Neural cell (in vitro differentiated cells): Measurements from ENCODE around the gene BDKRB1. TPM values are rescaled to one million over a fixed set of nuclear protein-coding genes. Genes with fewer than 3 reads are reported as not detected.

Source experiments
- H2AFZ ChIP-seq: fragments of 200-600, 300-800 bp; sonication (generic), shearing (Covaris generic); 2 replicates; pipeline ENCODE4 v1.6.0; 2014; ENCODE audit warnings: low read depth, mild to moderate bottlenecking, antibody characterized with exemption, low read length, moderate library complexity
- H3F3A ChIP-seq: fragments of 200-600 bp; shearing (Covaris generic); 2 replicates; pipeline ENCODE4 v1.6.1; 2016; ENCODE audit warnings: mild to moderate bottlenecking, moderate library complexity, mixed read lengths, antibody characterized with exemption, low read length; ENCODE audit not compliant: insufficient read depth, poor library complexity, severe bottlenecking
- H3K27ac ChIP-seq: fragments of 200-600, 300-800 bp; sonication (generic), shearing (Covaris generic); 2 replicates; pipeline ENCODE4 v1.5.1; 2014; ENCODE audit warnings: mild to moderate bottlenecking, low read length, moderate library complexity
- H3K27me3 ChIP-seq: fragments of 300-800, 200-600 bp; sonication (generic), shearing (Covaris generic); 2 replicates; pipeline ENCODE4 v1.6.0; 2014; ENCODE audit warnings: mild to moderate bottlenecking, low read depth, low read length, moderate library complexity; ENCODE audit not compliant: insufficient read depth
- H3K36me3 ChIP-seq: fragments of 300-800, 200-600 bp; sonication (generic), shearing (Covaris generic); 2 replicates; pipeline ENCODE4 v1.5.1; 2014; ENCODE audit warnings: mild to moderate bottlenecking, antibody characterized with exemption, low read length, moderate library complexity; ENCODE audit not compliant: insufficient read depth
- H3K4me2 ChIP-seq: fragments of 300-800, 200-600 bp; sonication (generic), shearing (Covaris generic); 2 replicates; pipeline ENCODE4 v1.6.0; 2014; ENCODE audit warnings: mild to moderate bottlenecking, low read length
- H3K4me3 ChIP-seq: fragments of 300-800, 200-600 bp; sonication (generic), shearing (Covaris generic); 2 replicates; pipeline ENCODE4 v1.5.1; 2014; ENCODE audit warnings: mild to moderate bottlenecking, low read length, moderate library complexity
- H3K79me2 ChIP-seq: fragments of 200-600 bp; shearing (Covaris generic); replicated peaks from 2 replicates; pipeline ENCODE4 v1.6.0; 2014; ENCODE audit warnings: mild to moderate bottlenecking, low read length, moderate library complexity; ENCODE audit not compliant: insufficient read depth
- H3K9ac ChIP-seq: fragments of 300-800, 200-600 bp; sonication (generic), shearing (Covaris generic); 2 replicates; pipeline ENCODE4 v1.6.1; 2016; ENCODE audit warnings: mild to moderate bottlenecking, low read length, mixed read lengths
- H3K9me2 ChIP-seq: fragments of 200-600 bp; shearing (Covaris generic); 2 replicates; pipeline ENCODE4 v1.6.1; 2016; ENCODE audit warnings: mild to moderate bottlenecking, low read length, mixed read lengths; ENCODE audit not compliant: insufficient read depth
- H3K9me3 ChIP-seq: fragments of 200-600, 300-800 bp; sonication (generic), shearing (Covaris generic); 2 replicates; pipeline ENCODE4 v1.6.1; 2016; ENCODE audit warnings: mild to moderate bottlenecking, mixed run types, low read length, moderate library complexity, mixed read lengths
- H4K20me1 ChIP-seq: fragments of 200-600 bp; shearing (Covaris generic); 2 replicates; pipeline ENCODE4 v1.6.1; 2016; ENCODE audit warnings: mild to moderate bottlenecking, mixed run types; ENCODE audit not compliant: insufficient read depth
- CTCF ChIP-seq: fragments of 450-650 bp; IDR thresholded peaks from 2 replicates; pipeline ENCODE4 v1.5.1; 2014; ENCODE audit warnings: antibody characterized with exemption, mild to moderate bottlenecking, moderate library complexity; ENCODE audit not compliant: poor library complexity, severe bottlenecking
- EP300 ChIP-seq: fragments of 450-650 bp; conservative IDR thresholded peaks from 2 replicates; pipeline ENCODE4 v1.6.1; 2014; ENCODE audit warnings: antibody characterized with exemption, mild to moderate bottlenecking, moderate library complexity; ENCODE audit not compliant: poor library complexity, severe bottlenecking
- EZH2 ChIP-seq: fragments of 200-600, 300-800 bp; shearing (Covaris generic), sonication (generic); IDR thresholded peaks from 2 replicates; pipeline ENCODE4 v1.6.1; 2014; ENCODE audit warnings: antibody characterized with exemption, low read length, borderline replicate concordance, mild to moderate bottlenecking; ENCODE audit not compliant: insufficient read depth, poor library complexity, severe bottlenecking
- MXI1 ChIP-seq: fragments of 450-650 bp; conservative IDR thresholded peaks from 2 replicates; pipeline ENCODE4 v1.6.1; 2014; ENCODE audit warnings: antibody characterized with exemption, mild to moderate bottlenecking; ENCODE audit not compliant: poor library complexity, severe bottlenecking
- POLR2AphosphoS5 ChIP-seq: IDR thresholded peaks from 2 replicates; pipeline ENCODE4 v1.6.1; 2012
- RAD21 ChIP-seq: fragments of 450-650 bp; conservative IDR thresholded peaks from 2 replicates; pipeline ENCODE4 v1.6.1; 2014; ENCODE audit warnings: antibody characterized with exemption, mild to moderate bottlenecking, moderate library complexity
- REST ChIP-seq: IDR thresholded peaks from 2 replicates; pipeline ENCODE4 v1.6.1; 2012; ENCODE audit warnings: borderline replicate concordance
- SMC3 ChIP-seq: fragments of 450-650 bp; conservative IDR thresholded peaks from 2 replicates; pipeline ENCODE4 v1.6.1; 2014; ENCODE audit warnings: antibody characterized with exemption, mild to moderate bottlenecking, moderate library complexity; ENCODE audit not compliant: poor library complexity
- TAF1 ChIP-seq: IDR thresholded peaks from 2 replicates; pipeline ENCODE4 v1.6.1; 2012; ENCODE audit warnings: low read depth
- polyA plus RNA-seq: library from polyadenylated mRNA; depleted of rRNA; stranded (reverse); fragments of >200 nt; gene quantifications from 2 replicates; pipeline ENCODE4 v1.2.3, GENCODE V29; 2014

The BDKRB1 gene
- polyA plus RNA-seq, 1 donor from 2014 or later, result not detected

DNA sequence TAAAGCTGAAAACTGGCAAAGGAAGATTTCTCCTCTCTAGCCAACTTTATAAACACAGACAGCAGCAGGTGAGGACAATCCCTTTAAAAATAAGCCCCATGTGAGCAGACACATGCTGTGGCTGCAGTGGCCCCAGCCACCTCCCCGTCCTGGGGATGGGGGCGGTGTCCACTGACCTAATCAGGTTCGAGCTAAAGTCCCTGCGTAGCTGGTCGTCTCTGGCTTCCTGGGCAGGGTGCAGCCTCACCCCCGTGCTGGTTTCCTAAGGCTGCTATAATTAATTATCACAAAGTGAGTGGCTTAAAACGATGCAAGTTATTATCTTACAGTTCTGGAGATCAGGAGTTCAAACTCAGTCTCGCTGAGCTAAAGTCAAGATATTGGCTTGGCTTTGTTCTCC, 1.0 kb downstream of the BDKRB1 start:
- Histone ChIP-seq H3K79me2 (no peaks in the 10 kb centered on the region), H3F3A (no peaks in the 10 kb centered on the region), H2AFZ (no peak overlapping the region), H3K27ac (no peak overlapping the region), H3K9ac (no peak overlapping the region), H3K36me3 (no peaks in the 10 kb centered on the region), H4K20me1 (no peaks in the 10 kb centered on the region), H3K9me3 (peaks cover 3% of the 10 kb centered on the region), H3K4me3 (no peak overlapping the region), H3K27me3 (no peaks in the 10 kb centered on the region), H3K4me2 (no peak overlapping the region), H3K9me2 (no peaks in the 10 kb centered on the region)
- no peak for TF ChIP-seq EZH2
- TF ChIP-seq TAF1, result no peak
- TF ChIP-seq POLR2AphosphoS5, result no peak
- no peak for TF ChIP-seq CTCF
- no peak for TF ChIP-seq SMC3
- TF ChIP-seq EP300, result no peak
- no peak for TF ChIP-seq REST
- no peak for TF ChIP-seq MXI1
- TF ChIP-seq RAD21, result no peak

DNA sequence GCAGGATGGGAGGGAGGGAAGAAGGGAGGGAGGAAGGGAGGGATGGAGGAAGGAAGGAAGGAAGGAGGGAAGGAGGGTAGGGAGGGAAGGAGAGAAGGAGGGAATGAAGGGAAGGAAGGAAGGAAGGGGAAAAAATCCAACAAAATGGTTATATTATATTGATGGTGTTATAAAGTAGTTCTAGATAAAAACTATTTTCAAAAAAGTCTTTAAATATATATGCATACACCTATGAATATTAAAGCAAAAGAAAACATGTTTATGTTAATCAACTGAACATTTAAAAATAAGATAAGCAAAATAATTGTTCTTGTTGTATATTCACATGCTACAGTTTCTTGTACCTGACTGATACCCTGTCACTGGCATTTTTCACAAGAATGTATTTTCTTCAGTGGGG, 1.9 kb downstream of the BDKRB1 start:
- no peak overlapping the region for H3K9ac ChIP-seq
- no peaks in the 10 kb centered on the region for H3F3A ChIP-seq
- H3K79me2 ChIP-seq, result no peaks in the 10 kb centered on the region
- no peaks in the 10 kb centered on the region for H3K9me2 ChIP-seq
- H3K9me3 ChIP-seq, result peaks cover 3% of the 10 kb centered on the region
- H3K4me3 ChIP-seq, result no peak overlapping the region
- no peaks in the 10 kb centered on the region for H4K20me1 ChIP-seq
- no peaks in the 10 kb centered on the region for H3K27me3 ChIP-seq
- no peak overlapping the region for H3K4me2 ChIP-seq
- H3K27ac ChIP-seq, result no peak overlapping the region
- TF ChIP-seq MXI1, result no peak
- TF ChIP-seq SMC3, result no peak
- TF ChIP-seq TAF1, result no peak
- TF ChIP-seq REST, result no peak
- no peak for TF ChIP-seq CTCF
- no peak for TF ChIP-seq EZH2
- TF ChIP-seq POLR2AphosphoS5, result no peak
- no peak for TF ChIP-seq EP300
- no peak for TF ChIP-seq RAD21
- no peak overlapping the region for H2AFZ ChIP-seq
- no peaks in the 10 kb centered on the region for H3K36me3 ChIP-seq
